ENCODE data around the gene TSPO.

GRCh38 chr22:43200555-43200954 lies 49.2 kb downstream of the TSPO start:
- no peak for TF ChIP-seq CTCF (conservative IDR thresholded peaks at IDR 0.05)
- no peak for TF ChIP-seq ZFX (IDR thresholded peaks at IDR 0.05)
